Lower lobe of right lung (tissue), 2 donors: ENCODE measurements around the gene WWP2. TPM values are rescaled to one million over a fixed set of nuclear protein-coding genes. Genes with fewer than 3 reads are reported as not detected.
"Not testable (repeated sequence)": the region's sequence is repeated elsewhere in the genome, so short reads cannot be mapped to it uniquely, and the experiment has no call there.

Source experiments
- ATAC-seq, 2 donors: fragments of 200-7000 bp; cut with Tn5 transposase; one replicate each; pipeline ENCODE4 v1.9.1; 2020 to 2022; ENCODE audit warnings: mild to moderate bottlenecking in 2 of 2, moderate library complexity in 2 of 2
- DNase-seq: peaks from one replicate; pipeline ENCODE4 v3.0.0-alpha.2; 2020
- H3K27ac ChIP-seq: fragments of 200-600 bp; one replicate; pipeline ENCODE4 v1.8.0; 2022
- H3K27me3 ChIP-seq: fragments of 200-600 bp; one replicate; pipeline ENCODE4 v1.8.0; 2022; ENCODE audit warnings: low read depth
- H3K36me3 ChIP-seq: fragments of 200-600 bp; one replicate; pipeline ENCODE4 v1.8.0; 2022; ENCODE audit warnings: mild to moderate bottlenecking
- H3K4me1 ChIP-seq: fragments of 200-600 bp; one replicate; pipeline ENCODE4 v1.8.0; 2022
- H3K4me3 ChIP-seq: fragments of 200-600 bp; one replicate; pipeline ENCODE4 v1.8.0; 2022; ENCODE audit warnings: mild to moderate bottlenecking
- H3K9me3 ChIP-seq: fragments of 200-600 bp; one replicate; pipeline ENCODE4 v1.8.0; 2022
- intact Hi-C: fragments of 100-400 bp; cut with DNase I; formaldehyde crosslinking; loops from one replicate; pipeline ENCODE4 v1.11.0; 2022
- total RNA-seq: library from RNA; stranded (reverse); fragmentation: NEBNext Ultra II Directional; extraction: Animal tissue kit (Norgen Biotek cat#: 25700); gene quantifications from one replicate; pipeline ENCODE4 v1.2.1, GENCODE V29; 2021
- donor health status: DM: no; HTN: yes; CAD: no; lungs with severe emphysema.

The WWP2 gene
- total RNA-seq, 1 donor from 2014 or later, result 83.7 TPM

DNA sequence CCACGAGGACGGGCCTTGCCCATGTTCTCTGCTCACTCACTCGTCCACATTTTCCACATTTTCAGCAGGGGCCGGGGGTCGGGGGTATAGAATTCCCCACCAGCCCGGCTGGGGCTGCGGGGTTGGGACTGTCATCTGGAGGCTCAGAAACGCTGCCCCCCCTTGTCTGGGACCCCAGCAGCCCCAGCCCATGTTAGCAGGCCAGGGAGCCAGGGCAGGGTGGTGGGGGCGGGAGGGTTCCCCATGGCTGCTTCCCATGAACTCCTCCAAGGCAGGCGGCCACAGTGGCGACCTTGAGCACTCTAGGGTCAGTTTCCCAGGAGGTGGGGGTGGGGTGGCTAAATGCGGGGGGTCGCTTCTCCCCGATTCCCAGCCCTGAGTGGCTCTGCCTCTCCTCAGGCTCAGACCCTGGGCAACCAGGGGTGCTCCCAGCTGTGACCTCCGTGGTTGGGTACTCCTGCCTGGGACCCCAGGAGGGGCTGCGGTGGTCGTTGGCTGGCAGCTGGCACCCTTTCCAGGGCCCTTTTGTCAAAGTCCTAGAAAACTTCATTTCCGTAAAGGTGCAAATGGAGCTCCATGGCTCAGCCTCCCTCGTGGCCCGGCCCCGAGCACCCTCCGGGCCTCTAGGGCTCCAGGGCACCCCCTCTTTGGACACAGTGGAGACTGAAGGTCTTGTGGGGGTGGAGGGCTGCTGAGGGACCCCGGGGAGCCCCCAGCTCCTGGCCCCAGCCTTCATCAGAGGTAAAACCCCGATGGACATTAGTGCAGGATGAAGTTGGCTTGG, 190.6 kb downstream of the WWP2 start:
- H3K4me3 ChIP-seq, H3K9me3 ChIP-seq, H3K27ac ChIP-seq, ATAC-seq, H3K4me1 ChIP-seq, H3K36me3 ChIP-seq, H3K27me3 ChIP-seq, intact Hi-C loops: not testable (repeated sequence)
- peak; percentile 29 for DNase-seq

DNA sequence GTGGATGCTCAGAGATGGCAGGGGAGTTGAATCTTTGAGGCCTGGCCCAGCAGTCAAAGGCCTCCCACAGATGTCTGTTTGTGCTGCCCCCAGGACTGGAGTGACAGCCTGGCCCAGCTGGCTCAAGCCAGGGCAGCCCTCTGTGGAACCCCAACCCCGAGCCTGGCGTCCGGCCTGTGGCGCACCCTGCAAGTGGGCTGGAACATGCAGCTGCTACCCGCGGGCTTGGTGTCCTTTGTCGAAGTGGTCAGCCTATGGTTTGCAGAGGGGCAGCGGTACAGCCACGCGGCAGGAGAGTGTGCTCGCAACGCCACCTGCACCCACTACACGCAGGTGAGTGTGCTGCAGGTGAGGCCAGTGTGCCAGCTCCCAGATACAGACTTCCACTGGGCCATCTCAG, 192.1 kb downstream of the WWP2 start:
- H3K36me3 ChIP-seq, H3K9me3 ChIP-seq, H3K27me3 ChIP-seq, H3K27ac ChIP-seq, intact Hi-C loops, H3K4me1 ChIP-seq, ATAC-seq, H3K4me3 ChIP-seq: not testable (repeated sequence)
- DNase-seq, result peak; percentile 29

DNA sequence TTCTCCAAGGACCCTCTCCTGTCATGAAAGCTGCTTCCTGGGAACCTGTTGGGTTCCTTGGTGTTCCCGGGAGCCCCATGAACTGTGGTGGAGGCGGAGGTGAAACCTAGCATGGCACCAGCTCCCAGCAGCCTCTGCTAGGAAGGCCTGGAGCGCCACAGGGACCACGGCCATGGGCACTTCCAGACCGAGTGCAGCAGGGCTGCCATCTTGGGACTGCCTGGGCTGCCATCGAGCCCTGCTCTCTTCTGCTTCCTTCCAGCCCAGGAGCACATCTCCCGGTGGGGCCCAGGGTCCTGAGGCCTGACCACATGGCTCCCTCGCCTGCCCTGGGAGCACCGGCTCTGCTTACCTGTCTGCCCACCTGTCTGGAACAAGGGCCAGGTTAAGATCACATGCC, 201.2 kb downstream of the WWP2 start:
- H3K36me3 ChIP-seq, H3K4me3 ChIP-seq, DNase-seq, intact Hi-C loops, H3K9me3 ChIP-seq, H3K27ac ChIP-seq, H3K4me1 ChIP-seq, ATAC-seq, H3K27me3 ChIP-seq: not testable (repeated sequence)

DNA sequence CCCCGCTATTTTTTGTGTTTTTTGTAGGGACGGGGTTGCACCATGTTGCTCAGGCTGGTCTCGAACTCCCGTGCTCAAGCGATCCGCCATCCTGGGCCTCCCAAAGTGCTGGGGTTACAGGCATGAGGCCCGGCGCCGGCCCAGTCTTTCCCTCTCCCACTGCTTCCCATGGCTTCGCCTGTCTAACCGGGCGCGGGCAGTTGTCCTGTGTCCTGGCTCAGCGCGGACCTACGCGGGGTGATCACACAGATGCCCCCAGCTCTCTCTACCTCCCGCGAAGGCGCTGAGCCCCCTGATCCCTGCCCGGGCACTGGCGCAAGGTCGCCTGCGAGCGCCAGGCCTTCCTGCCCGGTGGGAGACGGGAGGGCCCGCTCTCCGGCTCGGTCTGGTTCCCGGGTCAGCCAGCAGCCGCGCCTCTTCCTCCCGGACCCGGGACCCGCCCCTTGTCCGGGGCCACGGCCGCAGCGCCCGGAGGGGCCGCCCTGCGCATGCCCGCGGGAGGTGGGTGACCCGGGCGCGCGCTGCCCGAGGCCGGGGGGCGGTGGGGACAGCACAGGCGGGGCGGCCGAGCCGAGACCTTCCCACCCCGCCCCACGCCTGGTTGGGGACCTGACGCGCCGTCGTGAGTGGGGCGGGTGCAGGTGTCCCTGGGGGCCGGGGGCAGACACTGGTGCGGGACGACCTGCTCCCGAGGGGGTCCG, 203.0 kb downstream of the WWP2 start:
- H3K4me1 ChIP-seq, H3K9me3 ChIP-seq, H3K36me3 ChIP-seq, intact Hi-C loops, H3K27me3 ChIP-seq: not testable (repeated sequence)
- DNase-seq (peak; percentile 71), ATAC-seq (peak; percentile 90 to 92)
- Histone ChIP-seq H3K27ac (peak overlapping the region; percentile 71), H3K4me3 (peak overlapping the region; percentile 56)

DNA sequence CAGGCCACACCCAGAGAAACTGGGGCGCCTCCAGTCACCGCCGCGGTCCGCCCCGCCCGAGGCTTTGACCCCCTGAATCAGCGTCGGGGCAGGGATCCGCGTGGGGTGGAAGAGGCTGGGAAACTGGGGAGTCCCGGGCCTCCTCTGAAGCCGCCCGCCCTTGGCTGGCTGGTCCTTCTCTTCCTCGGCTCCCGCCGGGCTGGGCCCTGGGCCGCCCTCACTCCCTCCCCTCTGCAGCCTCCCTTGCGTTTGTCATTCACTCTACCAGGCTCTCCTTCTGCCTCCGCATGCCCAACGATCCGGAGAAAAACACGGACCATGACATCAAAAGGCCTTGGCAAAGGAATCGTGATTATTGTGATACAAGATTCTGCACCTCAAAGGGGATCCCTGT, 203.5 kb downstream of the WWP2 start:
- Histone ChIP-seq H3K4me3 (peak overlapping the region; percentile 56), H3K27ac (peak overlapping the region; percentile 71)
- H3K4me1 ChIP-seq, H3K27me3 ChIP-seq, DNase-seq, intact Hi-C loops, H3K9me3 ChIP-seq, H3K36me3 ChIP-seq: not testable (repeated sequence)
- ATAC-seq, result peak; percentile 60 to 71

DNA sequence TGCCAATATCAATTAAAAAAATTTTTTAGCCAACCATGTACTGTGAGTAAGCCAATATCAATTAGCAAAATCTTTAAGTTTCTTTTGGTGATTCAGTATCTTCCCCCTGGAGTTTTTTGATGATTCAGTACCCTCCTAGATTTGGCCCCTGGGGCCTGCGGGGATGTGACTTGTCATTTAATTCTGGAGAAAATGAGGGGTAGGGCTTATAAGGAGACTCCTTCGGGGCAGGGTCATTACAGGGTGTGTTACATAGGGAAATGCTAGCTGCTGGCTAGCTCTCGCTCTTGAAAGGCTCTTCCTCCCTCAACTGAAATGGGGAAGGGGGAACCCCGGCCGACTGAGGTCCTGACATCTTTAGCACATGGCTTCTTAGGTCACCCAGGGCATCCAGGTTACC, 205.6 kb downstream of the WWP2 start:
- H3K27me3 ChIP-seq, ATAC-seq, intact Hi-C loops, H3K9me3 ChIP-seq, H3K36me3 ChIP-seq, H3K27ac ChIP-seq, DNase-seq, H3K4me1 ChIP-seq, H3K4me3 ChIP-seq: not testable (repeated sequence)

DNA sequence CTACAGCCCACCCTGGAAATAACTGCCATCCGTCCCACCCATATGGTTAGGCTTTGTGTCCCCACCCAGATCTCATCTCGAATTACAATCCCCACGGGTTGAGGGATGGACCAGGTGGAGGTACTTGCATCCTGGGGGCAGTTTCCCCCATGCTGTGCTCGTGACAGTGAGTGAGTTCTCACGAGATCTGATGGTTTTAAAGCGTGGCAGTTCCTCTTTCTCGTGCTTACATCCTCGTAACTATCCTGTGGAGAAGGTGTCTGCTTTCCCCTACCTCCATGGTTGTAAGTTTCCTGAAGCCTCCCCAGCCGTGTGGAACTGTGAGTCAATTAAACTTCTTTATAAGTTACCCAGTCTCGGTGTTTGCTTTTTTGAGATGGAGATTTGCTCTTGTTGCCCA, 206.0 kb downstream of the WWP2 start:
- ATAC-seq, result not testable (repeated sequence)

DNA sequence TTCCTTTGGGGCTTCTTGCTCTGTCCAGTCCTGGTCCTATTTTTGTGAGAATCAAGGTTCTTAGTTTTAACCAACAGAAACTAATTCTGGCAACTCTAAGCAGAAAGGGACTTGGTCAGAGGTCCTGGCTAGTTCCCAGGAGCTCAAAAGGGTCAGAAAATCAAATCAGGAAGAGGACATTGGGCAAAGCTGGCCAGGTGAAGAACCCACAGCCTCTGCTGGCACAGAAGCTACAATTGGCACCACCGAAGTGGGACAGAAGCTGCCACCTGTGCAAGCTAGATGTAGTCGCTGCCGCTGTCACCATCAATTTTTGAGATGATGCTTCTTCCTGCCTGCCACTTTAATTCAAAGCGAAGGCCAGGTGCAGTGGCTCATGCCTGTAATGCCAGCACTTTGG, 207.5 kb downstream of the WWP2 start:
- H3K36me3 ChIP-seq, DNase-seq, ATAC-seq, H3K4me3 ChIP-seq, H3K4me1 ChIP-seq, H3K27me3 ChIP-seq, H3K27ac ChIP-seq, H3K9me3 ChIP-seq, intact Hi-C loops: not testable (repeated sequence)

More for the DNA sequence above, 206.0 kb downstream of the WWP2 start:
- H3K4me1 ChIP-seq, H3K36me3 ChIP-seq, intact Hi-C loops, H3K9me3 ChIP-seq, H3K27ac ChIP-seq, H3K27me3 ChIP-seq, H3K4me3 ChIP-seq, DNase-seq: not testable (repeated sequence)

DNA sequence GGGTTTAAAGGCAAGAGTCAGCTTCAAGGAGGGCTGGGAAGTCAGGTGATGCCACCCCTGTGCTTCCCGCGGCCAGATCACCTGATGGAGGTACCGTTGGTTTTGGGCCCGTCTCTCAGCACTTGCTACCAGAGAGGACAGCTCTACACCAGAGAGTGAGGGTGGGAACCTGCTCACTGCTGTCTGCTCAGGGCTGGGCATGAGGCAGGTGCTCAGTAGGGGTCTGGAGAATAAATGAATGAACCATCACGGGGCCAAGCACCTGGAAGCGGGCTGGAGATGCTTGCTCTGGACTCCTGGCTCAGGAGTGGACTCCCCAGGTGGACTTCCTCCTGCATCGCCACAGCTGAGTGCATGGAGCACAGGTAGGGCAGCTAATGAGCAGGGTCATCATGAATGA, 210.0 kb downstream of the WWP2 start:
- H3K27ac ChIP-seq, intact Hi-C loops, DNase-seq, ATAC-seq, H3K4me1 ChIP-seq, H3K36me3 ChIP-seq, H3K4me3 ChIP-seq, H3K27me3 ChIP-seq, H3K9me3 ChIP-seq: not testable (repeated sequence)

DNA sequence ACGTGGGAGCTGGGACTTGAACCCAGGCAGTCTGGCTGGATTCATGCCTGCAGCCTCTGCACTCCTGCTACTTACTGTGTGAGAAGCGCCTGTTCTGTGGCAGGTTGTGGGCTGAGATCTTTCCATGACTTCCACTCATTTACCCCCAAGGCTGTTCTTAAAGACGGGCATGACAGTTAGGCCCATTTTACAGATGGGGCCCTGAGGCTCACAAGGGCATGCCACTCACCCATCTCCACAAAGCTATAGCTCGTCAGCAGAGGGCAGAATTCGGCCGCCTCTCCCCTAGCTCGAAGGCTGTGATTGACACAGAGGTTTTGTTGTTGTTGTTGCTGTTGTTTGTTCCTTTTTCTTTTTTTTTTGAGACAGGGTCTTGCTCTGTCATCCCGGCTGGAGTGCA, 210.8 kb downstream of the WWP2 start:
- DNase-seq, result not testable (repeated sequence)

DNA sequence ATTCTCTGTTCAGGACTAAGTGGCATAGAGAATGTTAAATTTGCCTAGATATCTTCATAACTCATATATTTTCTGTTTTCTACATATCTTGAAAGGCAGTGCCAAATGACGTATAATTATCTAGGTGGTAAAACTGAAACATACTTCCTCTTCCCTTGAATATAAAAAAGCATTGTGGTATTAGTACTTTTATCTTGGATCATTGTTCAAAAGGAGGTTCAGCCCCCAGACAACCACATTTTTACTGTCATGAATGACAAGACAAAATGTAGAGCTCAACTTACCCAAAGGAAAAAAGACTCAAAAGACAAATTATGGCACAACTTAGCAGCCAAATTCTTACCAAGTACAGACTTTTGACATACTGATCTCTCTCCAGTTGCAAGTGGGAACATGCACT, 223.1 kb downstream of the WWP2 start:
- H3K4me3 ChIP-seq, H3K9me3 ChIP-seq, H3K4me1 ChIP-seq, DNase-seq, intact Hi-C loops, ATAC-seq, H3K27me3 ChIP-seq, H3K27ac ChIP-seq: not testable (repeated sequence)
- H3K36me3 ChIP-seq, result peaks cover 15% of the 10 kb centered on the region

More for the DNA sequence above, 210.8 kb downstream of the WWP2 start:
- H3K36me3 ChIP-seq, ATAC-seq, intact Hi-C loops, H3K4me1 ChIP-seq, H3K4me3 ChIP-seq, H3K9me3 ChIP-seq, H3K27ac ChIP-seq, H3K27me3 ChIP-seq: not testable (repeated sequence)
